GM19455 (cell line): ENCODE measurements around the gene UVRAG.

ENCODE experiments used
- ATAC-seq: cut with Tn5 transposase; IDR thresholded peaks from one replicate; pipeline ENCODE4 v1.9.1; 2021; ENCODE audit not compliant: unreplicated experiment

The UVRAG gene

DNA sequence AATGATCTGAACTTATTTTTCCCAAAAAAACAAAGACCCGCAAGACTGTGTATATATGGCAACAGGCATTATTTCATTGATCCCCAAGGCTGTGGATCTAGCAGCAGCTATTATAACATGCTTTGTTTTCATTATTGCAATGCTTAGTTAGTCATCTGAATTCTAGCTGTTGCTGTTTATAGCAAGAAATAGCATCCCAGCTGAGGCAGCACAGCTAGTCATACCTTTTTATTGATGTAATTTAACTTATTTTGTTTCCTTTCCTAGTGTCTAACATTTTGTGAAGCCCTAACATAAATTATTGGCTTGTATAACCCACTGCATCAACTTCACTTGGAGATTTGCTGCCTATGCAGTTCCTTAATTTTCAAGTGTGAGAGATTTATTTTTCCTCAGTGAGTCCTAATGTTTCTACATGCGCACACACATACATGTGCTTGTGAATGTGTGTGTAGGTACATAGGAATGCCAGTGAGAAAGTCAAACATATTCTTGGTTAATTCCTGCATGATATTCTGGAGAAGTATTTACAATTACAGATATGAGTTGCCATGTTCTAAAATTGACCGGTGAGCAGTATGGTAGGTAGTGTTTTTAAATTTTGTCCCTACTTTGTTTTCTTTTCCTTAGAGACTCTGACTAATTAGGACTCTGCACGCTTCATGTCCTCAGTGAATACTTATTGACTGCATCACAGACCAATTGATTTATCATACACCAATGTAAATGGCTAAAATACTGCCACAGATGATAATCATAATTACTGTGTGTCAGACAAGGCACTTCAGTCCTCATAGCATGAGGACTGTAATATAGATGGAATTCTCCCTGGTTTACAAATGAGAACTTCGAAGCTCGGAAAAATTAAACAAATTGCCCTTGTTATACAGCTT is 272.0 kb downstream of the UVRAG start:
- no peak for ATAC-seq

DNA sequence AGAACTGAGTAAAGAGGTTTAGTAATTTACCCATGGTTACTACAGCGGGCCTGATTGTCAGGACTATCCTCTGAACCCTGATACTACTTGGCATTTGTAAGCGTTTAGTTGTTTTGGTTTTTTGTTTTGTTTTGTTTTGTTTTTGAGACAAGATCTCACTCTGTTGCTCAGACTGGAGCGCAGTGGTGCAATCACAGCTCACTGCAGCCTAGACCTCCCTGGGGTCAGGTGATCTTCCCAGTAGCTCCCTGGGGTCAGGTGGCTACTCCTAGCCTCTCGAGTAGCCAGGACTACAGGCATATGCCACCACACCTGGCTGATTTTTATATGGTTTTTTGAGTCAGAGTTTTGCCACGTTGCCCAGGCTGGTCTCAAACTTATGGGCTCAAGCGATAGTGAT is 272.7 kb downstream of the UVRAG start:
- no peak for ATAC-seq

DNA sequence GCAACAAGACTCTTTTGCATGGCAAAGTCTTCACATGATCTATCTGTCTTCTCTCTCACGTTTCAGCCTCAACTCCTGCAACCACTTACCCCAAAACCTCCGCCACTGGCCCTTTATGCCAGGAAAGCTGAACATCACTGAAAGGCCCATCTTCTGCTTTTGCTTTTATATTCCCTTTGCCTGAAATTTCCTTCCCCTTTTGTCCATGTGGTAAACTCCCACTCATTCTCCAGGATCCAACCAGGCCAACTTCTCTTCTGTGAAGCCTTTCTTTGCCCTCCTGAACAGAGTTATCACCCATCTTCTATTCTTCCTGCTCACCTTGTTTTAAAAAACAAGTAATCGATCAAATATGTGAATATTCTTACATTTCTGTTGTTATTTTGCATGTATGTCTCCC is 273.5 kb downstream of the UVRAG start:
- ATAC-seq = no peak

DNA sequence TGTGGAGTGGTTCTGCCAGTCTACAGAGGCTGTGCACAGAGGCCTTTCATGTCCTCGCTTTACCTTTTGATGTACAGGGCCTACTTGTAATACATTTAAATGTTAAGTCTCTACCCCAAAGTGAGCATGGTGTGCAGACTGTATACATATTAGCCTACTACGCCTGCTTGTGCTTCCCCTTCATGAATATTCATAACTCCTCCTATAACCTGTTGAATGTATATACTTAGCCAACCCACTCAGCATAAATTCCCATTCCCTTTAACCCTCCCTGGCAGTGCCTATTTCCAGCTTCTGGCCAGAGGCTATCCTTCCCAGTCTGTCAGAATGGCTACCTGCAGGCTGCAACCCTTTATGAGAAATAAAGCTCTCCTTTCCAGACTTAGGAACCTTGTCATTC is 275.2 kb downstream of the UVRAG start:
- no peak for ATAC-seq

DNA sequence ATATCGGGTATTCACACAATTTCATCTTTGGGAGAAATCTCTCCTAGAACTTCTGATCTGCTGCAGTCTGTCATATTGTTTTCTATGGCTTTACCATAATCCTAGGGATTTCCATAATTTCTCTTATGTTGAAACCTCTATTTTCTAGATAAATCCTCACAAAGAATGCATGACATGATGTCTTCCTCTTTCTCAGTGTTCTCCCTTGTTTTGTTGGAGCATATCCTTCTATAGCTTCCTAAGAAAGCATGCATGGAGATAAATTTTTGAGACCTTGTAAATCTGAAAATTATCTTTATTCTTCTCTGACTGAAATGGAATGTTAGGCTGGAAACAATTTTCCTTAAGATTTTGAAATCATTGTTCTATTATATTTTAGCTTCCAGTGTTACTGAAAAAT is 275.8 kb downstream of the UVRAG start:
- no peak for ATAC-seq

DNA sequence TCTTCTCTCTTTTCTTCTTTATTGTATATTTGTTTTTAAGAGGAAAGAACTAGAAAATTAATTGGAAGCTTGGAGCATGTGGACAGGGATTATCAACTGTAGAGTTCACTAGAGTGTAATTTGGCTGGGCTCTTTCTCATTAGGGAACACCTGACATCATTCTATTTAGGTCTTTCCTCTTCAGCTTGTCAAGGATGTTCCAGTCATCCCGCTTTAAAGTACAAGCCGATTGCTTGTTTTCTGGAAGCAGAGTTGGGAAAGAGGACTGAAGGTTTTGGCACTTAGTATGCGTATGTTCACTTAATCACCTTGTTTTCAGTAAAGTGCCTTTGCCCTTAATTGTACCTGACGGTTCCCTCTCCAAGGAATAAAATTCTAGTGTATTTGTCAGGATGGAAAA is 279.7 kb downstream of the UVRAG start:
- no peak for ATAC-seq

DNA sequence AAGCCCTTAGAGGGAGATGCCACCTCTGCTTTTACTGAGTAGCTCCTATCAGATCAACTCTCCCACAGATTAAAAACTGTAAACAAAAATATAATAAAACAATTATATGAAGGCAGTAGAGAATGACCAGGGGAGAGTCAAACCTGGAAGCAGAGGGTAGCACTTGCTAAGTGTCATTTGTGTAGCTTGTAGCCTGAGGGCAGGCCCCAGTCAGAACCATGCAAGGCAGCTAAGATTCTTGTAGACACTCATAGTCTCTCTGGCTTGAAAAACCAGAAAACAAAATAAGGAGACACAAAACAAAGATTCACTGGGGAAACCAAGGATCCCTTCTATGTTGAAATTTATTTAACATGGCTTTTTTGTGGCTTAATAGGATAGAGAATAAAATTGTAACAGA is 280.9 kb downstream of the UVRAG start:
- ATAC-seq = no peak

DNA sequence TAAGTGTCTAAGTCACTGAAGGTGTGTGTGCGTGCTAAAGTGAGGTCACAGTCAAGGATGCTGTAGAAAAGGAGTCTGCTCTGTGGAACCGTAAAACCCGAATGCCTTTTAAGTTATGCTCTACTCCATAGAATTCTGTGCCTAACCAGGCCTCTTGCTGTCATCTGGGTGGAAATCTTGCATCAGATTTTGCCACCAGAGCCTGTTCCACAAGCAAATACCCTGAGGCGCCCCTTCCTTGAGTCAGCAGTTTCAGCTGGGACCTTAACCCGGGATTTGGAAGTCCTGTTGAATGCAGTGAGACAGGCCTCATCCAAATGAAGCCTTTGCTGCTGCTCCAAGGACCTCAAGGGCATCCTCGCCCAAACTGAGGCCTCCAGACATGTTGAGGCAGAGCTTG is 281.5 kb downstream of the UVRAG start:
- no peak for ATAC-seq

DNA sequence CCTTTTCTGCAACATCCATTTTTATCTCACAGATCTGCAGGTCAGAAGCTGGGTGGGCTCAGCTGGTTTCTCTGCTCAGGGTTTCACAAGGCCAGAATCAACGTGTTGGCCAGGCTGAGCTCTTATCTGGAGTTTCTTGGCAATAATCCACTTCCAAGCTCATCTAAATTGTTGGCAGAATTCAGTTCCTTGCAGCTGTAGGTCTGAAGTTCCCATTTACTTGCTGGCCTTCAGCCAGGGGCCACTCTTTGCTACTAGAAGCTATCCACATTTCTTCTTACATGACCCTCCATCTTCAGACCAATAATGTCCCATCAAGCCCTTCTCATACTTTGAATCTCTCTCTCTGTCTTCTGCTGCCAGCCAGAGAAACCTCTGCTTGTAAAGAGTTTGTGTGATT is 287.8 kb downstream of the UVRAG start:
- no peak for ATAC-seq

DNA sequence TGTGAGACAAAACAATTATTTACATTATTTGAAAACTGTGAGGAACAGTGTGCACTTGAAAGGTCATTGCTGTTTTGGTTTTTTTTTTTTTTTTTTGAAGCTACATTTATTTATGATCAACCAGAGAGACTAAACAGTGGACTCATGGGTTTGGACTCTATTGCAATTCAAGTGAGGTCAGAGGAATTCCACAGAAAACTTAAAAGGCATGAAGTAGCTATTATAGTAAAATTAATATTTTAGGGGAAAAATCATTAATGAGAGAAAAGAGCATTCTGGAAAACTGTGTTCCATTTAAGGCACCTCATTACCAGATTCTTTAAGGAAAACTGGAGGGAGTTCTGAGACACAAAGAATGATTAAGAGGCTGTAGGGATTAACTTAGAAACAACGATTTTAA is 288.4 kb downstream of the UVRAG start:
- no peak for ATAC-seq

DNA sequence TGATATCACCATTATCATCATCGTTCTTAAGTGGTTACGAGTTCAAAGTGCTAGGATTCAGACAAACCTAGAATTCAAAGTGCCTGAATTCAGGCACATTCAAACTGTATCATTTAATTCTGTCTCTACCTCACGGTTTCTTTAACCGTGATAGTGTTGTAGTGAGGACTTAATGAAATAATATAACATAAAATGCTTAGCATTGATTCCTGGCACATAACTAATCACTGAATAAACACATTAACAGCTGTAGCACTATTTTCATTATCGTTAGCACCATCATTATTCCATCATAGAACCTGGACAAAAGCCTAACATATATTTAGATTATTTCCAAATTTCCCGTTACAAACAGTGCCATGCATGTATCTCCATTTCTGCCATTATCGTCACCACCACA is 289.3 kb downstream of the UVRAG start:
- no peak for ATAC-seq

DNA sequence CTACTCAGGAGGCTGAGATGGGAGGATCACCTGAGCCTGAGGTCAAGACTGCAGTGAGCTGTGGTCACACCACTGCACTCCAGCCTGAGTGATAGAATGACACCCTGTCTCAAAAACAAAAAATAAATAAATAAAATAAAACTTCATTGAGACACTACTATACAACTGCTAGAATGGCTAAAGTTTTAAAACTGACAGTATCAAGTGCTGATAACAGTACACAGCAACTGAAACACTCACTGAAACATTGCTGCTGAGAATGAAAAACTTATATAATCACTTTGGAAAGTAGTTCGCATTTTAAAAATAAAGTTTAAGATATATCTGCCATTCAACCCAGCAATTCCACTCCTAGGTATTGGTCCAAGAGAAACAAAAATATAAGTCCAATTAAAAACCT is 290.6 kb downstream of the UVRAG start:
- no peak for ATAC-seq

DNA sequence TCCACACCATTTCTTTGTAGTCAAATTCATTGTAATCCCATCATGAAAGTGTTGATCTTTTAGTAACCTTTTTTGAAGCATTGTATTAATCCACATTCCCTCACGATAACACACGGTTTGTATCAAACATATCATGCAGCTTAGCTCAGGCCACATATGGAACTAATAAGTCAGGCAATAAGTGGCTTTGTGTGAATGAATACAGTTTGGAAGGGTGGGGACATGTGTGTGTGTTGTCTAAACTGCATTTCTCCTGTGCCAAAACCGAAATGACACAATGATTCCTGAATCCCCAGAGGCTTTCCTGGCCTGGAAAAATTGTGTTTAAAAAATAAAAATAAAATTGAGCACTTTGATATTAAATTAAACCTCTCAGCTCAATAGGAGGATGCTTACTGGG is 293.0 kb downstream of the UVRAG start:
- ATAC-seq = no peak

DNA sequence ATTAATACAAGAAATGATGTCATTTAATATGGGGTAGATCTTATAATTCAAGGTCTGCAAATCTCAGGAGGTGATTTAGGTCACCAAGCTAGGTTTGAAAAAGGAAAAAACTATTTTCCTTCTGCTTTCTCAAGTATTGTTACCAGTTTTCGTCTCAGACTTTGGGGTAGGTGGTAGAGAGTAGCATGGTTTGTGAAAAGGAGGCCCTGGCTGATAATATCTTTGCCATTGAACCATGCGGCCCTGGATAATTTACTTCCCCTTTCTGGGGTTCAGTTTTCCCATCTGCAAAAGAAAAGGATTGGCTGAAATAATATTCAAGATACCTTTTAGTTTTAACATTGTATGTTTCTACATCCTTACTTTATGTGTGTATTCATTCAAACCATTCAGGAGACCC is 299.2 kb downstream of the UVRAG start:
- ATAC-seq = no peak

DNA sequence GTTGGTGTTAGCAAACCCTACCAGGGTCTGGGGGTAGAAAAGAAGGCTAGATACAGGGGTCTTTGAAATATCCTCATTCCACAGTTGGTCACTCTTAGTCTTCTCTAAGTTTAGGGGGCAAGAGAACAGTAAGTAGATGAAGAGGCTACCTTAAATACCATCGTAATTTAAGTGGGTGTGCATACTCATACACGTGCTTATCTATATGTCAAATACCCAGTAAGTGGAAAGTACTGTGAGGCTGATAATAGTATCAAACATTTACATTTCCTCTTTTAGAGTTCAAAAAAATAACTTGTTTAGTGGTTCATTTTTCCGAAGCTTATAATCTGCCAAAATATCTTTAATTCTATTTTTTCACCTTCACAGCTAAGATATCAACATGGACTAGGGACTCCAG is 300.5 kb downstream of the UVRAG start:
- ATAC-seq = no peak

DNA sequence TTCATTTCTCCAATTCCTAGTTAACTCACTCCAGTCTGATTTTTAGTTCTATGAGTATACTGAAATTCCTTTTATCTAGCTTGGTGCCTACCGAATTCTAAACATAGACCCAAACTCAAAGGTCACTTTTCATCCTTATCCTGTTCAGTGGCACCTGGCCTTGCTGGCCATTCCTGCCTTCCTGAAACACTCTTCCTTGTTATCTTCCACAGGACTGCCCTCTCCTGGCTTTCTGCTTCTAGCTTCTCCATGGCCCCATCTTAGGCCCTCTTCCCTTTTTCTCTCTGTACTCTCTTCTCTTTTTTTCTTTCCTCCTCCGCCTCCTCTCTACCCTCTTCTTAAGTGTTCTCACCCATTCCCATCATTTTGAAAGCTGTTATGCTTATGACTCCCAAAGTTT is 304.0 kb downstream of the UVRAG start:
- no peak for ATAC-seq

DNA sequence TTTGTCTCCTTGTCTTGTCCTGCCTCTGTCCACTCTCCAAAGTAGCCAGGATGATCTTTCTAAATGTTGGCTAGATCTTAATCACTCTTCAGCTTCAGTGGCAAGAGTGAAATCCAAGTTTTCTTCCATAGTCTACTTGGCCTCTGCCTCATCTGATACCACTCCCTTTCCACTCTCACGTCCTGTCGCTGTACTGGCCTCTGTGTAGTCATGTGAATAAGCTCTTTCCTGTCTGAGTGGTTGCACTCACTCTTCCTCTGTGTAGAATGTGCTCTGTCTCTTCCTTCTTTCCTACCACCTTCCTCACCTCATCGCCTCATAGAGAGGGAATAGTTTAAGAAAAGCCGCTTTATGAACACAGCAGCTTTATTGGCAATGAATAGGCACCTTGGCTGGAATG is 304.8 kb downstream of the UVRAG start:
- no peak for ATAC-seq

DNA sequence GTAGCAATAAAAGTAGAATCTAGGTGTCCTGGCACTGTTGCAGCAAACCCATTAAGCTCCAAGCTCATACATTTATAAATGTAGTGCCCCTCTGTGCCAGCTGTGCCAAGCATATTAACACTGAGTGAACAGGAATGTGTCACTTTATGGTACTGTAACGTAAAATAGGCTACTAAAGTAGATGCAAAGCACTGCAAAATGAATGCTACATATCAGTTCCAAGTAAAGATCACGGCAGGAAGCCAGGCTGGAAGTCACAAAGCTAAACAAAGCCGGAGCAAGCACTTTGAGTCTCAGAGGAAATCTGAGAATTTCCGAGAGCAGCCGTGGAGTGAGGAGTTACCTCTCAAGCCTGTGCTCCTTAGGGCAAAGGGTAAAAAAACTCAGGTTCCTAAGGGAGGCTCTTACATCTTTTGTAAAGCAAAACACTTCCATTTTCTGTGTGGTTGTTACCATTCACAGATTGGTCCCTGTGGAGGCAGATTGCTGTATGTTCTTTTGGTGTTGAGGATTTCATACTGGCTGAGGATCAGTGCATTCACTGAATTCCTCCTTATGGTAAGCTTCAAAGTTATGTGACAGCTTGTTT is 305.6 kb downstream of the UVRAG start:
- ATAC-seq = no peak

DNA sequence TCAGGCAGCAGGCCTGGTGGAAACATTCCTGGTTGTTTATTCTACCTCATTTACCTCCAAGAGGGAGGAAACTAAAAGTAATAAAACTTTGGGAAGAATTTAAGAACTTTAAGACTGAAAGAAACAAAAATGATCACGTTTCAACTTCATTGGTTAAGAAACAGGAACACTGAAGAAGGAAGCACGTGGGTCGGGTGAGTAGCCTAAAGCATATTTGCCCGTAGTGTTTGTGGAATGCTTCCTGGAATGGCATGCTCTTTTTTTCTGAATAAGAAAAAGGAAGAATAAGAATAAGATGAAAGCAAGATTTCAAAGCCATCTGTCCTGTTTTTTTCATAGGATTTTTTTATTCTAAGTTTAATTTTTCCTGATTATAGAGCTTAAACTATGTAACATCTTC is 308.2 kb downstream of the UVRAG start:
- no peak for ATAC-seq

DNA sequence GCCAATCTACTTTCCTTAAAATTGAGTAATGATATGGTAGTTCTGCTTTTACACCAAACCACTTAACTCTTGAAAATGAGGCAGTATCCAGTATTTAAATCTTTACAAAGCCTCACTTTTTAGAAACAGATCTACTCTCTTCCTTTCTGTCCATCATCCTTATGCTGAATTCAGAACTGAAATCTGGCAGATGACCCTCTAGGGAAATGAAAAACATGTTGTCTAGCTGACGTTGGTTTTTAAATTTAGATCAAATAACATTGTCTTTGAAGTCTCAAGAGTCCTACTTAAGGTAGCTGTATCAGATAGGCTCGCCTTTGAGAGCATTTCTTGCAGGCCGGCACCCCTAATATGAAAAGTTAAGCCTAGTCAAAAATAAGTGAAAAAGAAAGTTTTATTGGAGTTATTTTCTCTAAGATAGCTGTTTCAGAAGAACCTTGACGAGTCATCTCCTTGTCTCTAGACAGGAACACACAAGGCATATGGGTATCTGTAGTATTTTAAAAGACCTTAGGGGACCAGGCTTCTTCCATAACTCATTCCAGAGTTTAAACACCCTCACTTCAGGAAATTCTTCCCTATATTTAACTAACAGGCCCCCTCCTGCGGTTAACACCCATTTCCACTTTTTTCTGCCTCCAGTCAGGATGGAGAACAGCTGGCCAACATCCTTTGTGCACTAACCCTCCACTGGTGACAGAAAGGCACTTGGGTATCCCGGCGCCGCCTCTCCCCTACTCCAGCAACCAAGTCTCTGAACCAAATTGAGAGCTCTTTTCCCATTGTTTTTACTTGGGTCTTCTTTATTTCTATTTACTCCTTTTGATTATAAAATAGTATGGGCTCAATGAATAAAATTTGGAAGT is 310.1 kb downstream of the UVRAG start:
- no peak for ATAC-seq

DNA sequence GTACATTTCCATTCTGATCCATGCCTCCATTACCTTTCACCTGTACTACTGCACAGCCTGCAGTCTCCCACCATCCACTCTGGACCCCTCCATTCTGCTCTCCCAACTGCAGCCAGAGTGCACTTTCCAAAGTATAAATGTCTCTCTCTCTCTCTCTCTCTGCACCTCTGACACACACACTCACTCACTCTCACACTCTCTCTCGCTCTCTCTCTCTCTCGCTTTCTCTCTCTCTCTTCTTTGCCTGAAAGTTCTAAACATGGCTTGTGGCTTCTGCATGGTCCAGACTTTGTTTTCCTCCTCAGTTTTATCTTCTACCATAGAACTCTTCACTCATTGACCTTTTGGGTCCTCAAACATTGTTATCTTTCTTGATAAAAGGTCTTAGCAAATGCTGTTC is 314.7 kb downstream of the UVRAG start:
- no peak for ATAC-seq

DNA sequence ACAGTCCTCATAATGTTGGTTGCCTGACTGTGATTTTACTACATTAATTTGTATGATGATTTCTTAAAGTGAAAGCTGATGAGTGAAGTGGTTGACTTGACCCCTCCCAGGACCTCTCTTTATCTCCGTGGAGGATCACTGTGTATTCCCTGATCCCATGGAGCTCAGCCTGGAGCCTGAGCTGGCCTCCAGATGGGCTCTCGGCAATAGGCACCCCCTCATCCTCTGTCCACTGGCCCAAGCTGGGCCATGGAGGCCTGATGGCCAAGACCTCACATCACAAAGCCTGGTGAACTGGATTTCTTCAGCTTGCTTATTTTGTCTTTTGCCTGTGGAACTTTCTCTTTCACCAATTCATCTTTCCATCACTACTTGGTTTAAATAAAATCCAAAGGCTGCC is 316.1 kb downstream of the UVRAG start:
- ATAC-seq = no peak
